PC-3 (cell line): Measurements from ENCODE around the gene KLF16. TPM values are rescaled to one million over a fixed set of nuclear protein-coding genes. Genes with fewer than 3 reads are reported as not detected.

Experiments
- ATAC-seq: fragments of 200-7000 bp; cut with Tn5 transposase; 2 replicates; pipeline ENCODE4 v1.9.1; 2020; ENCODE audit warnings: mild to moderate bottlenecking, moderate library complexity
- BruUV-seq: library from RNA; stranded (reverse); fragments of 400-500 nt; replicated peaks from 2 replicates; lab custom pipeline; 2021; lab: Mats Ljungman, UMichigan
- CTCF ChIA-PET: fragments of 300-600 bp; sonication (Branson Sonifier 250); formaldehyde crosslinking; loops from one replicate; lab custom pipeline; 2022; ENCODE audit warnings: antibody characterized with exemption; lab: Charles Lee
- POLR2A ChIA-PET: fragments of 300-600 bp; sonication (Branson Sonifier 250); formaldehyde crosslinking; loops from one replicate; lab custom pipeline; 2022; ENCODE audit warnings: antibody characterized with exemption; ENCODE audit not compliant: unreplicated experiment; lab: Charles Lee
- DNase-seq: peaks from one replicate; pipeline ENCODE4 v3.0.0-alpha.2; 2015
- H2AFZ ChIP-seq: fragments of 300-600 bp; sonication (generic); 2 replicates; pipeline ENCODE4 v1.6.0; 2016; ENCODE audit warnings: antibody characterized with exemption, low read length
- H3F3A ChIP-seq: fragments of 300-600 bp; sonication (generic); one replicate; pipeline ENCODE4 v1.6.0; 2017; ENCODE audit warnings: antibody characterized with exemption, low read length, control low read depth, mild to moderate bottlenecking; ENCODE audit not compliant: unreplicated experiment
- H3K27ac ChIP-seq: fragments of 300-600 bp; sonication (generic); 2 replicates; pipeline ENCODE4 v1.5.1; 2016; ENCODE audit warnings: mild to moderate bottlenecking, low read length
- H3K27me3 ChIP-seq: fragments of 300-600 bp; sonication (generic); 2 replicates; pipeline ENCODE4 v1.6.1; 2016; ENCODE audit warnings: low read length, mixed read lengths
- H3K36me3 ChIP-seq: fragments of 300-600 bp; sonication (generic); 2 replicates; pipeline ENCODE4 v1.6.1; 2016; ENCODE audit warnings: low read depth, mixed run types, low read length, mixed read lengths
- H3K4me1 ChIP-seq: fragments of 300-600 bp; sonication (generic); 2 replicates; pipeline ENCODE4 v1.5.1; 2016; ENCODE audit warnings: low read length; ENCODE audit not compliant: insufficient read depth
- H3K4me2 ChIP-seq: fragments of 300-600 bp; sonication (generic); 2 replicates; pipeline ENCODE4 v1.6.0; 2016; ENCODE audit warnings: low read length
- H3K4me3 ChIP-seq: fragments of 300-600 bp; sonication (generic); 2 replicates; pipeline ENCODE4 v1.5.1; 2016; ENCODE audit warnings: mild to moderate bottlenecking, low read length, mixed read lengths
- H3K79me2 ChIP-seq: fragments of 300-600 bp; sonication (generic); 2 replicates; pipeline ENCODE4 v1.6.1; 2017; ENCODE audit warnings: low read length, mixed read lengths
- H3K9ac ChIP-seq: fragments of 300-600 bp; sonication (generic); 2 replicates; pipeline ENCODE4 v1.6.0; 2016; ENCODE audit warnings: mild to moderate bottlenecking, low read length
- H3K9me2 ChIP-seq: fragments of 300-600 bp; sonication (generic); replicated peaks from 2 replicates; pipeline ENCODE4 v1.6.1; 2016; ENCODE audit warnings: mixed run types, low read length, mixed read lengths
- H3K9me3 ChIP-seq: fragments of 300-600 bp; sonication (generic); 2 replicates; pipeline ENCODE4 v1.6.1; 2016; ENCODE audit warnings: low read length, mixed read lengths
- H4K20me1 ChIP-seq: fragments of 300-600 bp; sonication (generic); 2 replicates; pipeline ENCODE4 v1.6.1; 2016; ENCODE audit warnings: low read length, mixed read lengths
- CTCF ChIP-seq: fragments of 300-600 bp; sonication (generic); conservative IDR thresholded peaks from 2 replicates; pipeline ENCODE4 v1.5.1; 2017; ENCODE audit warnings: antibody characterized with exemption, low read depth, mild to moderate bottlenecking, low read length
- EZH2 ChIP-seq: fragments of 300-600 bp; sonication (generic); IDR thresholded peaks from one replicate; pipeline ENCODE4 v1.6.1; 2017; ENCODE audit warnings: antibody characterized with exemption, mild to moderate bottlenecking, low read length; ENCODE audit not compliant: unreplicated experiment
- EZH2phosphoT487 ChIP-seq: fragments of 300-600 bp; sonication (generic); IDR thresholded peaks from 2 replicates; pipeline ENCODE4 v1.6.1; 2018; ENCODE audit warnings: mild to moderate bottlenecking, antibody characterized with exemption, low read length, borderline replicate concordance
- intact Hi-C: fragments of 100-400 bp; cut with micrococcal nuclease; formaldehyde crosslinking; loops from 2 replicates; pipeline ENCODE4 v1.9.0; 2023
- total RNA-seq: library from RNA; depleted of rRNA; stranded (reverse); fragments of >200 nt; gene quantifications from 2 replicates; pipeline ENCODE4 v1.2.3, GENCODE V29; 2014

Gene KLF16
- total RNA-seq, 1 experiment from 2014 or later: 15.1 TPM

- intact Hi-C loops: no loop called here
- BruUV-seq: no TSS peak
- no peak for TF ChIP-seq EZH2phosphoT487
- no peak for TF ChIP-seq EZH2
- no peak for TF ChIP-seq CTCF
- H4K20me1 ChIP-seq: no peaks in the 10 kb centered on the region
- no peaks in the 10 kb centered on the region for H3K36me3 ChIP-seq
- DNase-seq (no peak), ATAC-seq (no peak)
- peaks cover 8% of the 10 kb centered on the region; the same call in 1 of the 2 replicates for H3K4me1 ChIP-seq
- H3K9me2 ChIP-seq: no peaks in the 10 kb centered on the region
- CTCF ChIA-PET: interaction anchor here (0.5 to 0.6 kb wide), 2 partner anchors 17 to 64 kb away, joined by 3 to 10 read pairs; partner anchors contain the start of gene ABHD17A
- peaks cover 10% of the 10 kb centered on the region for H3K79me2 ChIP-seq
- no peak overlapping the region for H3K4me2 ChIP-seq
- no peaks in the 10 kb centered on the region for H3K9me3 ChIP-seq
- no peaks in the 10 kb centered on the region for H3K27me3 ChIP-seq
- no peak overlapping the region for H3K27ac ChIP-seq
- POLR2A ChIA-PET: no interaction called here
- H3K4me3 ChIP-seq: no peak overlapping the region
- H3K9ac ChIP-seq: no peak overlapping the region
- H3F3A ChIP-seq: no peaks in the 10 kb centered on the region
- H2AFZ ChIP-seq: no peak overlapping the region
These were observed 38.6 kb upstream of the KLF16 start for GRCh38 chr19:1901940-1902404.

GRCh38 chr19:1896508-1896907 lies 33.1 kb upstream of the KLF16 start:
- no TSS peak for BruUV-seq

More at GRCh38 chr19:1896508-1896907, 33.1 kb upstream of the KLF16 start:
- Histone ChIP-seq H2AFZ (no peak overlapping the region), H3K9me2 (no peaks in the 10 kb centered on the region), H3K4me2 (no peak overlapping the region), H3K27ac (no peak overlapping the region), H3K36me3 (no peaks in the 10 kb centered on the region), H3F3A (no peaks in the 10 kb centered on the region), H3K27me3 (no peaks in the 10 kb centered on the region), H3K4me3 (no peak overlapping the region), H3K79me2 (no peaks in the 10 kb centered on the region), H3K4me1 (no peaks in the 10 kb centered on the region), H3K9me3 (no peaks in the 10 kb centered on the region), H4K20me1 (no peaks in the 10 kb centered on the region), H3K9ac (no peak overlapping the region)
- POLR2A ChIA-PET: no interaction called here
- no peak for ATAC-seq
- intact Hi-C loops: no loop called here
- no peak for DNase-seq
- CTCF ChIA-PET: no interaction called here
- TF ChIP-seq EZH2 (no peak), CTCF (no peak), EZH2phosphoT487 (no peak)
